Spleen (tissue), 11 donors: ENCODE data around the gene FIBCD1. TPM values are rescaled to one million over a fixed set of nuclear protein-coding genes. Genes with fewer than 3 reads are reported as not detected.

ENCODE experiments used
- DNase-seq: peaks from one replicate; pipeline ENCODE4 v3.0.0-alpha.2; 2020
- H3K27ac ChIP-seq, 8 donors: fragments of 200-600 bp; sonication (generic) in 7 of 8; 1 replicate in 4 of 8; 2 replicates in 4 of 8; pipeline versions ENCODE4 v1.5.0 to v1.8.0; 2016 to 2021; ENCODE audit warnings: inconsistent platforms in 4 of 8, mild to moderate bottlenecking in 4 of 8, moderate library complexity in 1 of 8
- H3K27me3 ChIP-seq, 7 donors: fragments of 200-600 bp; sonication (generic) in 6 of 7; replicated peaks in 1 of 7; 1 replicate in 4 of 7; 2 replicates in 3 of 7; pipeline versions ENCODE4 v1.5.0 to v1.8.0; 2016 to 2021; ENCODE audit warnings: inconsistent platforms in 3 of 7, mild to moderate bottlenecking in 1 of 7
- H3K36me3 ChIP-seq, 6 donors: fragments of 200-600 bp; sonication (generic) in 5 of 6; 1 replicate in 4 of 6; 2 replicates in 2 of 6; pipeline versions ENCODE4 v1.5.0 to v1.8.0; 2016 to 2021; ENCODE audit warnings: inconsistent platforms in 2 of 6
- H3K4me1 ChIP-seq, 6 donors: fragments of 200-600 bp; sonication (generic) in 5 of 6; 1 replicate in 3 of 6; 2 replicates in 3 of 6; pipeline versions ENCODE4 v1.5.0 to v1.8.0; 2016 to 2021; ENCODE audit warnings: inconsistent platforms in 3 of 6
- H3K4me3 ChIP-seq, 8 donors: fragments of 200-600 bp; sonication (generic) in 7 of 8; 1 replicate in 4 of 8; 2 replicates in 4 of 8; pipeline versions ENCODE4 v1.5.0 to v1.8.0; 2016 to 2021; ENCODE audit warnings: inconsistent platforms in 4 of 8, mild to moderate bottlenecking in 4 of 8, moderate library complexity in 2 of 8
- H3K9me3 ChIP-seq, 8 donors: fragments of 200-600 bp; sonication (generic) in 7 of 8; 1 replicate in 4 of 8; 2 replicates in 4 of 8; pipeline versions ENCODE4 v1.5.0 to v1.8.0; 2016 to 2021; ENCODE audit warnings: inconsistent platforms in 4 of 8
- POLR2A ChIP-seq, 3 donors: fragments of 450-650 bp; IDR thresholded peaks; one replicate each; pipeline ENCODE4 v1.5.1; 2017; ENCODE audit warnings: antibody characterized with exemption in 3 of 3, mild to moderate bottlenecking in 1 of 3
- POLR2AphosphoS5 ChIP-seq, 3 donors: sonication (generic); formaldehyde crosslinking; IDR thresholded peaks; one replicate each; pipeline ENCODE4 v1.5.1; 2017; ENCODE audit warnings: antibody characterized with exemption in 3 of 3
- WGBS, 5 donors: extraction: QIAGEN DNeasy Blood & Tissue Kit in 3 of 5; methylation state at CpG; one replicate each; pipeline versions ENCODE4 v1.1.5 to v1.1.7; 2013 to 2018; 5-methylcytosine and 5-hydroxymethylcytosine counted together
- intact Hi-C: fragments of 100-400 bp; cut with DNase I; formaldehyde crosslinking; loops from one replicate; pipeline ENCODE4 v1.15.0; 2023; ENCODE audit warnings: low total_unique reads
- polyA plus RNA-seq, 3 donors: library from polyadenylated mRNA; stranded (reverse); fragments of 200-250 nt; gene quantifications; one replicate each; pipeline ENCODE4 v1.2.1, GENCODE V29; 2013
- total RNA-seq, 7 donors: library from RNA; depleted of rRNA in 3 of 7; stranded (reverse); fragments of >200 nt in 3 of 7; fragmentation: NEBNext Ultra II Directional in 4 of 7; extraction: Animal tissue kit (Norgen Biotek cat#: 25700) in 4 of 7; gene quantifications; one replicate each; pipeline versions ENCODE4 v1.1.0 to v1.2.1, GENCODE V29; 2016 to 2021
- TF ChIP-seq, protein P1 (sequence below), 11 experiments: fragments of 200-600 bp in 7 of 11; fragments of 450-650 bp in 4 of 11; sonication (generic) in 4 of 11; IDR thresholded peaks in 8 of 11; conservative IDR thresholded peaks in 3 of 11; 1 replicate in 7 of 11; 2 replicates in 4 of 11; pipeline versions ENCODE4 v1.4.0 to v1.8.0; 2016 to 2021; ENCODE audit warnings: antibody characterized with exemption in 11 of 11, inconsistent platforms in 4 of 11, mild to moderate bottlenecking in 1 of 11
- donor health status: healthy with polysubstance abuse.
- donor health status: DM: no; HTN: no; CAD: no; lungs with moderate emphysema.
- donor health status: DM: no; HTN: no; CAD: no.
- donor health status: Bipolar disorder and iron deficiency.
- donor health status: healthy.
- donor health status: DM: no; HTN: no; CAD: no.
- donor health status: DM: yes; HTN: yes; CAD: no.

The FIBCD1 gene
- total and polyA plus RNA-seq, 10 donors, result 0.02 to 0.51 (median 0.35) TPM; not detected in 3

DNA sequence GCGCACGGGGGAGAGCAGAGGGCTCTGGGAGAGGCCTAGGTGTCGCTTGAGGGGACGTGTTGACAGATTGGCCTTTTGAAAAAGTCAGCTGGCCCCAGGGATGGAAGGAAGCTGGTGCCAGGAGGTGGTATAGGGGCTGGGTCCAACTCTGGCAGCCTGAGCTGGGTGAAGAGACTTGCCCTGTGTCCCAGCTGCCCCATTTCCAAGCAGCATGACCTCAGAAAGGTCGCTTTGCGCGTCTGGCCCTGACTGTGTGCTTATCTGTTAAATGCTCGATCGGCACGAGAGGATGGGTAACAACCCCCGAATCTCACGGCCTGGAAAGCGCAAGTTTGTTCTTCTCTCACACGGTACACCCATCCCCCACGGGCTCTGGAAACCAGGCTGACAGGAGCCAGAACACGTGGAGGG lies 38.8 kb upstream of the FIBCD1 start:
- Histone ChIP-seq H3K4me1 (no peaks in the 10 kb centered on the region), H3K9me3 (no peaks in the 10 kb centered on the region), H3K36me3 (no peaks in the 10 kb centered on the region), H3K4me3 (no peak overlapping the region), H3K27ac (no peak overlapping the region), H3K27me3 (peaks cover 0 to 56% (median 4%) of the 10 kb centered on the region in 7 donors)
- intact Hi-C loops, result no loop called here
- DNase-seq, result no peak
- 70 to 81% (median 74%) methylated on average over 16 of the region's 16 CpGs for WGBS, 5 donors
- TF ChIP-seq POLR2A (IDR thresholded peaks at IDR 0.05) (no peak), POLR2AphosphoS5 (IDR thresholded peaks at IDR 0.05) (no peak)
- TF ChIP-seq, protein P1, sequence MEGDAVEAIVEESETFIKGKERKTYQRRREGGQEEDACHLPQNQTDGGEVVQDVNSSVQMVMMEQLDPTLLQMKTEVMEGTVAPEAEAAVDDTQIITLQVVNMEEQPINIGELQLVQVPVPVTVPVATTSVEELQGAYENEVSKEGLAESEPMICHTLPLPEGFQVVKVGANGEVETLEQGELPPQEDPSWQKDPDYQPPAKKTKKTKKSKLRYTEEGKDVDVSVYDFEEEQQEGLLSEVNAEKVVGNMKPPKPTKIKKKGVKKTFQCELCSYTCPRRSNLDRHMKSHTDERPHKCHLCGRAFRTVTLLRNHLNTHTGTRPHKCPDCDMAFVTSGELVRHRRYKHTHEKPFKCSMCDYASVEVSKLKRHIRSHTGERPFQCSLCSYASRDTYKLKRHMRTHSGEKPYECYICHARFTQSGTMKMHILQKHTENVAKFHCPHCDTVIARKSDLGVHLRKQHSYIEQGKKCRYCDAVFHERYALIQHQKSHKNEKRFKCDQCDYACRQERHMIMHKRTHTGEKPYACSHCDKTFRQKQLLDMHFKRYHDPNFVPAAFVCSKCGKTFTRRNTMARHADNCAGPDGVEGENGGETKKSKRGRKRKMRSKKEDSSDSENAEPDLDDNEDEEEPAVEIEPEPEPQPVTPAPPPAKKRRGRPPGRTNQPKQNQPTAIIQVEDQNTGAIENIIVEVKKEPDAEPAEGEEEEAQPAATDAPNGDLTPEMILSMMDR (IDR thresholded peaks at IDR 0.05 in 8 of 11, conservative IDR thresholded peaks at IDR 0.05 in 3 of 11), result no peak

DNA sequence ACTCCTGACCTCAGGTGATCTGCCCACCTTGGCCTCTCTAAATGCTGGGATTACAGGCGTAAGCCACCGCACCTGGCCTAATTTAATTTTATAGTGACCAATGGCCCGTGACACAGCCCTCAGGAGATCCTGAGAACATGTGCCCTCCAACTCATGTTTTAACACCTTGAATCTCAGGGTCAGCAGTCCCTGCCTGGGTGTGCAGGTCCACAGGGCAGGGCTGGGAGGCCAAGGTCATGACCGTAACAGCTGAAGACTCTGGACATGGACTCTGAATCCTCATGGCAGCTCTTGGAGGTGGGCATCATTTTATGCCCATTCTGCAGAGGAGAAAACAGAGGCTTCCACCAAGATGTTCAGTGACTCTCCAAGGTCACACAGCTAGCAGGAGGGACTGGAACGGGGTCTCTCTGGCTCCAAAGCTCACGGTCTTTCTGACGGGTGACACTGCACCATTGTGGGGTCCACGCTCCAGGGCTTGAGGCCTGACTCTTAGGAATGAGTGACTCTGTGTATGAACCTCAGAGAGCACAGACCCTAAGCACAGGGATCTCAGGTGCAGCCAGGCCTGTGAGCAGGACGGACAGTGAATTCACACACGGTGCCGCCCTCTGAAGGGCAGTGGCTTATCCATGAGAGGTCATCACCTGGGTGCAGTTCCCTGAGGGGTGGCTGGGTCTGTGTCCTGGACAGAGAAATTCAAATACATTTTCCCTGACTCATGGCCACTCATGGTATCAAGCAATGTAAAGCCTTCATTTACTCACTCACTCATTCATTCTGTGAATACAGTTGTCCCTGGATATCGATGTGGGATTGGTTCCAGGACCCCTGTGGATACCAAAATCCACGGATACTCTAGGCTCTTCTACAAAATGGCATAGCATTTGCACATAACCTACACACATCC lies 37.1 kb upstream of the FIBCD1 start:
- H3K9me3 ChIP-seq, result no peaks in the 10 kb centered on the region
- H3K27ac ChIP-seq, result no peak overlapping the region
- TF ChIP-seq POLR2AphosphoS5 (IDR thresholded peaks at IDR 0.05) (no peak), POLR2A (IDR thresholded peaks at IDR 0.05) (no peak)
- TF ChIP-seq, protein P1 (IDR thresholded peaks at IDR 0.05 in 8 of 11, conservative IDR thresholded peaks at IDR 0.05 in 3 of 11), result no peak
- no peak for DNase-seq
- H3K27me3 ChIP-seq, result peaks cover 0 to 62% (median 4%) of the 10 kb centered on the region in 7 donors
- H3K4me1 ChIP-seq, result no peaks in the 10 kb centered on the region
- no peaks in the 10 kb centered on the region for H3K36me3 ChIP-seq
- 71 to 89% (median 86%) methylated on average over 12 to 13 of the region's 13 CpGs for WGBS, 5 donors
- intact Hi-C loops, result no loop called here
- H3K4me3 ChIP-seq, result no peak overlapping the region

DNA sequence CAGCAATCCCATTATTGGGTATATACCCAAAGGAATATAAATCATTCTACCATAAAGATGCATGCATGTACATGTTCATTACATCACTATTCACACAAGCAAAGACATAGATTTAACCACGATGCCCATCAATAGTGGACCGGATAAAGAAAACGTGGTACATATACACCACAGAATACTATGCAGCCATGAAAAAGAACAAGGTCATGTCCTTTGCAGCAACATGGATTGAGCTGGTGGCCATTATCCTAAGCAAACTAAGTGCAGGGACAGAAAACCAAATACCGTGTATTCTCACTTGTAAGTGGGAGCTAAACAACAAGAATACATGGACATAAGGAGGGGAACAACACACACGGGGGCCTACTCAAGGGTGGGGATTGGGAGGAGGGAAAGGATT lies 36.1 kb upstream of the FIBCD1 start:
- intact Hi-C loops, result no loop called here
- Histone ChIP-seq H3K27me3 (peaks cover 0 to 54% (median 4%) of the 10 kb centered on the region in 7 donors), H3K36me3 (no peaks in the 10 kb centered on the region), H3K4me3 (no peak overlapping the region), H3K4me1 (no peaks in the 10 kb centered on the region), H3K27ac (no peak overlapping the region), H3K9me3 (no peaks in the 10 kb centered on the region)
- TF ChIP-seq POLR2AphosphoS5 (IDR thresholded peaks at IDR 0.05) (no peak), POLR2A (IDR thresholded peaks at IDR 0.05) (no peak)
- TF ChIP-seq, protein P1 (IDR thresholded peaks at IDR 0.05 in 8 of 11, conservative IDR thresholded peaks at IDR 0.05 in 3 of 11), result no peak
- no peak for DNase-seq
- WGBS, 5 donors, result 90 to 97% (median 91%) methylated on average over 5 of the region's 5 CpGs

DNA sequence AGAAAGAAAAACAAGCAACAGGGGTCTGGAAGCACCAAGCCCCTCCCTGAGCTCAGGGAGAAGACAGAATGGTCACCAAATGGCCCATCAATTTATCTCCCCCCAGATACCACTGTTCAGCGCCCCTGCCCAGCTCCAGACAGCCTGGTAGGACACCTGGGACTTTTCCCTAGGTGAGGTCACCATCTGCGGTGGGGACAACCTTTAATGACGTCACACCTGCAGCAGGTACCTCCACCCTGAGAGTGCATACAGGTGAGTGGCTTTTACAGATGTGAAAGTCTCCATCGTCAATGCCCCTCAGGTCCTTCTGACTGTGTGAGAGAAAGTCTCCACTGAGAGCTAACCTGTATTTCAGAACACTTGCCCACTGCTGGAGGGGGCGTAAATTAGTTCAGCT lies 35.6 kb upstream of the FIBCD1 start:
- TF ChIP-seq, protein P1 (IDR thresholded peaks at IDR 0.05 in 8 of 11, conservative IDR thresholded peaks at IDR 0.05 in 3 of 11), result no peak
- TF ChIP-seq POLR2A (IDR thresholded peaks at IDR 0.05) (no peak), POLR2AphosphoS5 (IDR thresholded peaks at IDR 0.05) (no peak)
- WGBS, 5 donors, result 76 to 92% (median 86%) methylated on average over 5 of the region's 5 CpGs
- intact Hi-C loops, result no loop called here
- no peaks in the 10 kb centered on the region for H3K36me3 ChIP-seq
- H3K27me3 ChIP-seq, result peaks cover 0 to 49% (median 4%) of the 10 kb centered on the region in 7 donors
- no peaks in the 10 kb centered on the region for H3K9me3 ChIP-seq
- H3K4me3 ChIP-seq, result no peak overlapping the region
- H3K4me1 ChIP-seq, result no peaks in the 10 kb centered on the region
- no peak overlapping the region for H3K27ac ChIP-seq
- DNase-seq, result no peak
